Measurements from ENCODE around the gene PRR5.

DNA sequence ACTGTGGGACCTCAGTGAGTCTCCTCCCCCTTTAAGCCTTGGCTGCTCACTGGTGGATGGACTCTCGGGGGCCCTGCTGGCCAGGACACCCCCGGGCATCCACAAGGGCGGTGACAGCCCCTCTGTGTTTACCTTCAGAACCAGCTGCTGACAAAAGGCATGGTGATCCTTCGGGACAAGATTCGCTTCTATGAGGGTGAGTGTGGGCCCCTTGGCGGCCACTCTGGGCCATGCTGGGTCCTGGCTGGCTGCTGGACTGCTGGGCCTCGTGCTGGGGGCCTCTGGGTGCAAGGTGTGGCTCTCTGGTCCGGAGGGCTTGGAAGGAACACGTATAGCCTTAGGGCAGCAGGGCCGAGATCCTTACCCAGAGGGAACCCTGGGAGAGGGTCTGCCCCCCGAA is 24.4 kb downstream of the PRR5 start:
- TF ChIP-seq, protein P1, sequence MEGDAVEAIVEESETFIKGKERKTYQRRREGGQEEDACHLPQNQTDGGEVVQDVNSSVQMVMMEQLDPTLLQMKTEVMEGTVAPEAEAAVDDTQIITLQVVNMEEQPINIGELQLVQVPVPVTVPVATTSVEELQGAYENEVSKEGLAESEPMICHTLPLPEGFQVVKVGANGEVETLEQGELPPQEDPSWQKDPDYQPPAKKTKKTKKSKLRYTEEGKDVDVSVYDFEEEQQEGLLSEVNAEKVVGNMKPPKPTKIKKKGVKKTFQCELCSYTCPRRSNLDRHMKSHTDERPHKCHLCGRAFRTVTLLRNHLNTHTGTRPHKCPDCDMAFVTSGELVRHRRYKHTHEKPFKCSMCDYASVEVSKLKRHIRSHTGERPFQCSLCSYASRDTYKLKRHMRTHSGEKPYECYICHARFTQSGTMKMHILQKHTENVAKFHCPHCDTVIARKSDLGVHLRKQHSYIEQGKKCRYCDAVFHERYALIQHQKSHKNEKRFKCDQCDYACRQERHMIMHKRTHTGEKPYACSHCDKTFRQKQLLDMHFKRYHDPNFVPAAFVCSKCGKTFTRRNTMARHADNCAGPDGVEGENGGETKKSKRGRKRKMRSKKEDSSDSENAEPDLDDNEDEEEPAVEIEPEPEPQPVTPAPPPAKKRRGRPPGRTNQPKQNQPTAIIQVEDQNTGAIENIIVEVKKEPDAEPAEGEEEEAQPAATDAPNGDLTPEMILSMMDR (IDR thresholded peaks at IDR 0.05; ENCODE audit: low read depth, low read length), result no peak
- no peak for TF ChIP-seq POLR2A (IDR thresholded peaks at IDR 0.05; ENCODE audit: extremely low read depth, insufficient read length)
- TF ChIP-seq, protein P2, sequence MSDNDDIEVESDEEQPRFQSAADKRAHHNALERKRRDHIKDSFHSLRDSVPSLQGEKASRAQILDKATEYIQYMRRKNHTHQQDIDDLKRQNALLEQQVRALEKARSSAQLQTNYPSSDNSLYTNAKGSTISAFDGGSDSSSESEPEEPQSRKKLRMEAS (IDR thresholded peaks at IDR 0.05; ENCODE audit: low read depth, low read length), result no peak
- TF ChIP-seq MYC (IDR thresholded peaks at IDR 0.05; ENCODE audit: low read depth, low read length), result no peak
